Testis (tissue), 2 donors: Measurements from ENCODE around the gene RS1.

Experiments
- POLR2A ChIP-seq: fragments of 450-650 bp; IDR thresholded peaks from one replicate; pipeline ENCODE4 v1.6.1; 2017; ENCODE audit warnings: antibody characterized with exemption, mild to moderate bottlenecking, moderate library complexity
- TF ChIP-seq, protein P1 (sequence below), 3 experiments: fragments of 450-650 bp in 2 of 3; fragments of 200-600 bp in 1 of 3; sonication (generic) in 1 of 3; IDR thresholded peaks; one replicate each; pipeline ENCODE4 v1.5.1; 2016 to 2019; ENCODE audit warnings: antibody characterized with exemption in 3 of 3, mild to moderate bottlenecking in 2 of 3, moderate library complexity in 1 of 3

- TF ChIP-seq, protein P1, sequence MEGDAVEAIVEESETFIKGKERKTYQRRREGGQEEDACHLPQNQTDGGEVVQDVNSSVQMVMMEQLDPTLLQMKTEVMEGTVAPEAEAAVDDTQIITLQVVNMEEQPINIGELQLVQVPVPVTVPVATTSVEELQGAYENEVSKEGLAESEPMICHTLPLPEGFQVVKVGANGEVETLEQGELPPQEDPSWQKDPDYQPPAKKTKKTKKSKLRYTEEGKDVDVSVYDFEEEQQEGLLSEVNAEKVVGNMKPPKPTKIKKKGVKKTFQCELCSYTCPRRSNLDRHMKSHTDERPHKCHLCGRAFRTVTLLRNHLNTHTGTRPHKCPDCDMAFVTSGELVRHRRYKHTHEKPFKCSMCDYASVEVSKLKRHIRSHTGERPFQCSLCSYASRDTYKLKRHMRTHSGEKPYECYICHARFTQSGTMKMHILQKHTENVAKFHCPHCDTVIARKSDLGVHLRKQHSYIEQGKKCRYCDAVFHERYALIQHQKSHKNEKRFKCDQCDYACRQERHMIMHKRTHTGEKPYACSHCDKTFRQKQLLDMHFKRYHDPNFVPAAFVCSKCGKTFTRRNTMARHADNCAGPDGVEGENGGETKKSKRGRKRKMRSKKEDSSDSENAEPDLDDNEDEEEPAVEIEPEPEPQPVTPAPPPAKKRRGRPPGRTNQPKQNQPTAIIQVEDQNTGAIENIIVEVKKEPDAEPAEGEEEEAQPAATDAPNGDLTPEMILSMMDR (IDR thresholded peaks at IDR 0.05), result no peak
- no peak for TF ChIP-seq POLR2A
Measured at GRCh38 chrX:18624599-18624998, 47.3 kb downstream of the RS1 start.
